SIG-M5 treated with dmso at 0.1 percent for 504 hours (cell line): ENCODE measurements around the gene SFXN5.
"Not testable (repeated sequence)": the region's sequence is repeated elsewhere in the genome, so short reads cannot be mapped to it uniquely, and the experiment has no call there.

Experiments
- DNase-seq: peaks from one replicate; lab custom pipeline; 2025; ENCODE audit not compliant: unreplicated experiment; lab: John Stamatoyannopoulos, UW

The SFXN5 gene

GRCh38 chr2:73078457-73079411, 7.2 kb upstream of the SFXN5 start:
- no peak for DNase-seq

DNA sequence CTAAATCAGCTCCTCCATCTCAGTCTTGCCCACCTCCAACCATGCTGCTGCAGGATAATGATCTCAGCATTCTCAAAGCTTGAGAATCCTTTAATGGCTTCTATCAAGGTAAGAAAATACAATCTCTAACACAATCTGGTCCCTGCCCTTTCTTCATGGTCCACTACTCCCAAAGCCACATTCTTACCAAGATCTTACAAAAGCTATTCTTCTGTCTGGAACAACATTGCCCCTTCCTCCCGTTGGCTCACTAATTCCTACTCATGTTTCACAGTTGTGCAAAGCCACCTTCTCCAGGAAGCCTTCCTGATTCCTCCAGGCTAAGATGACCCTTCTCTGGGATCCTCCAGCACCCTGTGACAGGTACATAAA, 5.9 kb upstream of the SFXN5 start:
- no peak for DNase-seq

DNA sequence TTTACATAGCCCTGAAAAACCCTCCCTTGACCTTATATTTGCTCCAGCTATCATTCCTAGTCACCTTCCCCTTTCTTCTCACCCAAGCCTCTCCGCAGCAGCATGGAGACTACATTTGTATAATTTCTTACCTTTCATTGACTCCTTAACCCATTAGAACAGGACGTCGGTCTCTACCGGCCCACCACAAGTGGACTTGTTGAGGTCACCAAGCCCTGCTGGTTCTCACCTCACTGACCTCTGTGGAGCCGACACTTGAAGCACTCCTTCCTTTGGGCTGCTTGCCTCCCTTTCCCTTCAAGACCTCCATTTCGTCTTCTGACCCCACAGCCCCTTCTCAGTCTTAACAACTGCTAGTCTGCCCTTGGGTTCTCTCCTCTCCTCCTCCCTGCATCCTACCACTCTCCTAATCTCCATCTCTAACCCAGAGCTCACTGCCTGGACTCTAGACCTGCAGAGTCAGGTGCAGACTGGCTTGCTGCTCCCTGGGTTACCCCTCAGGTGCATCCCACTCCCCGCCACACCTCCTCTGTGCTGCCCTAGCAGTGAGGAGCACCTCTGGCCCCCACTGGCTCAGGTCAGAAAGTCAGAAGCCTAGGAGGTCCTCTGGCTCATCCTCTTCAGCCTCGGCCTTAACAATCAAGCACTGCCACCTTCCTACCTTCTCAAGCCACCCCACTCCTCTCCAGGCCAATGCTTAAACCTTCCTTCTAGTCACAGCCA, 5.3 kb upstream of the SFXN5 start:
- no peak for DNase-seq

DNA sequence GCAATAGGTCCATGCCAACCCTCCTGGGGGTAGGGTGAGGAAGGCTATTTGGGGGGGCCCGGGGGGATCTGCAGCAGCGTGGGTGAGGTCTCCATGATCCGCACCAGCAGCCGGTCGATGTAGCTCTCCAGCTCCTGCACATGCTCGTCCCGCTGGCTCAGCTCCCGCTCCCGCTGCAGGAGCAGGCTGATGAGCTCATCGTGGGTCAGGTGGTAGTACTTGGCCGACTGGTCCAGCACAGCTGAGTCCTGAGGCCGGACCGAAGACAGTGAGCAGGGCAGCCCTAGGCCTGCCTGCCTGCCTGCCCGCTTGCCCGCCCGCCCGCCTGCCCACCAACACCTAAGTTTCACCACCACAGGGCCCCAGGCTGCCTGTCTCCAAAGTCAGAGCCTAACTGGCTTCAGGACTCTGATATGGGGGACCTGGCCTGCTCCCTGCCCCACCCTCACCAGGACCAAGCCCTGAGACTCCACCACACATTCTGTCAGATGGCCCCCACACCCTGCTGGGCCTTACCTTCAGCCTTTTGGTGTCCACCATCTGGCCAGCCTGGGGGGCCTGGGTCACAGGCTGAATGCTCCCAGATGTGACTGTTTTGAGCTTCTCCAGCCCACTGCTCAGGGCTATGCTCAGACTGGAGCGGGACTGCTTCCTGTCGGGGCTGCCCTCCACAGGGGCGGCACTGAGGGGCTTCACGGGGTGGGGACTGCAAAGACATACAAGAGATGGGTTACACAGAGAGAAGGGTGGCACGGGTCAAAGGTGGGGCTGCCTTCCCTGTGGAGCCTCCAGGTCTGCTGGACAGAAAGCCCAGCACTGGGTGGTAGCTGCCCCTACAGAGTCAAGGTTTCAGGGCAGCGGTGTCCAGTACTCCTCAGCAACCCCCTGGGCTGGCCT, 4.2 kb upstream of the SFXN5 start:
- no peak for DNase-seq

DNA sequence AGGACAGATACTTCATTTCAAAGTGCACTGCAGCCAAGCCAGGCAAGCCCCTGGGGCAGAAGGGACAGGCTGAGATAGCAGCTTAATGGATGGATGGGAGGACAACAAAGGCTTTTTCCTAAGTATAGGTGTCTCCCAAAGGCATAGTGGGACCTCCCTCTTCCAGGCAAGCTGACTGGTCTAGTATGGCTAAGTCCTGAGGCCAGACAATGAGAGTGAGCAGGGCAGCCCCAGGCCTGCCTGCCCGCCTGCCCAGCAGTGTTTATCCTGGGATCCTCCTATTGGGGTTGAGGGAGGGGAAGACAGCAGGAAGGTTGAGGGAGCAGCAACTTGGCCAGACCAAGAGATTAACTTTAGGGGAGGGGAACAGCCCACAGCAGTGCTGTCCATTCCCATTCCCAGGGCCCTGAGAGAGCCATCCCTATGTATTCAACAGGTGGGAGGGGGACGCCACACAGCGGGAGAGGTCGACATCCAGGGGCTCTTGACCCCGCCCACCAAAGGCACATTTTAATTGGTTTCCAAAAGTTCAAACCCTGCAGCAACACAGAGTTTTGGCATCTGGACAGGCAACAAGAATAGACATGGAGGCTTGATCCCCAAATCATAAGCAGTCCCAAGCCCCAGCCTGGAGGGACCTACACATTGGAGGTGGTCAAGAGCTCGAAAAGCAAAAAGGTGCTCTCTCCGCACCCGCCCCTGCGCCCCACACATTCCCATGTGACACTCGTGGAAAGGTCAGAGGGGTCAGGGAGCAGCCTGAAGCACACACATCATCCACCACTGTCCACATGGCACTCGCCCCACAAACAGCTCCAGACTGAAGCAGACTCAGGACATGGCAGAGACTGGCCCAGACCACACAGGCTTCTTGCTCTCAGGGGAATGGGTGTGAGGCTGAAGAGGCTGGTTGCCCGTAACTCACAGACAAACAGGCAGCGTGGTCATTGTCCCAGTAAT, 2.9 kb upstream of the SFXN5 start:
- no peak for DNase-seq

- DNase-seq: no peak
These were observed 904 bp upstream of the SFXN5 start for GRCh38 chr2:73072416-73072815.

DNA sequence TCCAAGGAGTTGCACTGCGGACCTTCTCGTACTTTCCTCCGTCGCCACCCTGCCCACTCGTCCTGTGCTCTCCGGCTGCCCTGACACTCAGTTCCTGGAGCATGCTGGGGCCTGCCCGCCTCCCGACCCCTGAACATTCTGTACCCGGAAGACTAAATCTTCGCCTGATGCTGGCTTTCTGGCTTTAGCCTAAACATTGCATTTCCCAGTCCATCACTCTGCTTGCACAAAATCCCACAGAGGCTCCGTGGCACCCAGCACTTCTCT, 550 bp upstream of the SFXN5 start:
- peak; percentile 39 for DNase-seq

DNA sequence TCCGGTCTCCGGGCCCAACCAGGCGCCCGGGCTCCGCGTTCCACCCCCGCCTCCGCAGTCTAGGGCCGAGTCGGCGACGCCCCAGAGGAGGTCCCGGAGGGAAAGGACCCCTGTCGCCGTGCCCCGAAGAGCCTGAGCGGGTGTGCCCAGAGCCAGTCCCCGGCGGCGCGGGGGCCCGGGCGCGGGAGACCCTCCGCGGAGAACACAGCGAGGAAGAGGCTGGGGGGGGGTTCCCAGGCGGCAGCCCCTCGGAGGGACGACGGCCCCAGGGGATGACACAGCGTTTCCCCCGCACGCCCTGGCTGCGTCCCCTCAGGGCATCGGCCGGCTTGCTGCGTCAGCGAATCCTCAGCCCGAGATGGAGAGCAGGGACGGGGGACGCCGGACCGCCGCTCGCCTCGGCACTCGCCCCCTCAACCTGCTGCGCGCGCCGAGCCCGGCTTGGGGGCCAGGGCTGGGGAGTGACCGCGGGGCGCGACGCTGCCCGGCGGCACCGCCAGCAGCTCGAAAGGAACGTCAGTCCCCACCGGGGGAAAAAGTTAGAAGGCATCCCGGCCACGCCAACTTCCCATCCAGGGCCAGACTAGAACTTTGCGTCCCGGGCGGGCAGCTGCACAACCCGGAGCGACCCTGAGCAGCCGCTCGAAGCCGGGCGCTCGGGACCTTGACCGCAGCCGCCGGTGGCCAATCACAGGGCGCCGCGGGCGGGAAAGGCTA, 711 bp downstream of the SFXN5 start:
- DNase-seq: no peak

- peak; percentile 57 for DNase-seq
These were observed 1.5 kb downstream of the SFXN5 start for GRCh38 chr2:73069855-73070642.

DNA sequence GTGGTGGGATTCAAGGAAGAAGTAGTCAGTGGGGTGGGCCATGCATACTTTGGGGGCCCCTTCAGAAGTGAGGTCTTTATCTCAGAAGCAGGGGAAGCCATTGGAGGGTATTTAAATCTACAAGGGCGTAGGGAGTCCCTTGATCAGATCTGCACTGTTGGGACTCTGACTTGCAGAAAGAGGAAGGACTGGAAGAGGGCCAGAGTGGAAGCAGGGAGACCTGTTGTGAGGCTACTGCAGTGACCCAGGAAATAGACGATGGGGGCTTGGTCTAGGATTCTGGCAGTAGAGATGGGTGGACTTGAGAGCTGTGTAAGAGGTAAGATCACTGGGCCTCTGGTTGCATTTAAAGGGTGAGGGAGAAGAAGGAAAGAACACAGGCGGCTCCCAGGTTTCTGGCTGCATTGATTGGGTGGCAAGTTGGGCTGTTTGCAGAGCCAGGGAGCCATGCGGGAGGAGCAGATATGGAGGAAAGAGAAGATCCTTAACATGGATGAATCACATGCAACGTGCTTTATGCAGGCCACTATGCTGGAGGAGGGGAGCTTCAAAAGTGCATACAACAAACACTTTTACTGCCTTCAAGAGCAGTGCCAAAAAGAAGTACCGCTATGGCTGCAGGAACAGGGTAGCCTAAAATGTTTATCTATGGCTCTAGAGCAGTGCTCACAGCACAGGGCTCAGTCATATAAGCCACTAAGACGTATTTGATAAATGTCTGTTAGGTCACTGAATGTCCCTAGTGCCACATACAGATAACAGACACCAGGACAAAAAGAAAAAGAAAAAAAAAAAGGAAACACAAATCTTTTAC, 2.3 kb downstream of the SFXN5 start:
- DNase-seq: no peak

GRCh38 chr2:73068147-73068546, 3.4 kb downstream of the SFXN5 start:
- DNase-seq: no peak

DNA sequence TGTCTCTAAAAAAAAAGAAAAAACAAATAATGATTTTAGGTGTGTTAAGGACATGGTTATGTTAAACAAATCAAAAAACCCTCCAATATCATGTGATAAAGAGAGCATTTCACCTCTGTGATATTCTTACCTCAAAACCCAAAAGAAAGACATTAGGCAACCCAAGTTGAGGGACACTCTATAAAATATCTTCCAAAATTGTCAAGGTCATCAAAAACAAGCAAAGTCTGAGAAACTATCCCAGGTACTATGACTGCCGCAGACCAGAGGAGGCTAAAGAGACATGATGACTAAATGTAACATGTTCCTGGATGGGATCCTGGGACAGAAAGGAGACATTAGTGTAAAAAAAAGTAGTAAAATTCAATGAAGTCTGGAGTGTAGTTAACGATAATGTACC, 4.5 kb downstream of the SFXN5 start:
- no peak for DNase-seq

- DNase-seq: not testable (repeated sequence)
These were observed 6.4 kb downstream of the SFXN5 start for GRCh38 chr2:73065070-73065469.

- DNase-seq: no peak
These were observed 7.3 kb downstream of the SFXN5 start for GRCh38 chr2:73063909-73064875.

- DNase-seq: no peak
These were observed 8.0 kb downstream of the SFXN5 start for GRCh38 chr2:73063472-73063871.

DNA sequence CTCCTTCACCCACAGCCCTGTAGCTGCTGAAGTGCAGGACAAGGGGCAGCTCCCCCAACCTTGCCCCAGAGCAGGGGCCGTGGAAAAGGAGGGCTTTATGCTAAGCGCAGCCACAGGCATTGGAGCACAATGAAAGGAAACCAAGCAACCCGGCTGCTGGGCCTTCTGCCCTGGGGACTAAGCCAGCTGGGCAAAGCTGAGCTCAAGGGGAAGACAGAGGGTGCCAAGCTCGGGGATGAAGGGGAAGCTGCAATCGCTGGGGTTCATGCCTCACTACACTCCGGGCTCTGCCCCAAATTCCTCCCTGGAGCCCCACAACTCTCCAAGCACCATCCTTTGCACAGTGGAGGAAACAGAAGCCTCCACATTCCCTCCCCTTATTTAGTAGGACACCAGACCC, 12.4 kb downstream of the SFXN5 start:
- DNase-seq: no peak

DNA sequence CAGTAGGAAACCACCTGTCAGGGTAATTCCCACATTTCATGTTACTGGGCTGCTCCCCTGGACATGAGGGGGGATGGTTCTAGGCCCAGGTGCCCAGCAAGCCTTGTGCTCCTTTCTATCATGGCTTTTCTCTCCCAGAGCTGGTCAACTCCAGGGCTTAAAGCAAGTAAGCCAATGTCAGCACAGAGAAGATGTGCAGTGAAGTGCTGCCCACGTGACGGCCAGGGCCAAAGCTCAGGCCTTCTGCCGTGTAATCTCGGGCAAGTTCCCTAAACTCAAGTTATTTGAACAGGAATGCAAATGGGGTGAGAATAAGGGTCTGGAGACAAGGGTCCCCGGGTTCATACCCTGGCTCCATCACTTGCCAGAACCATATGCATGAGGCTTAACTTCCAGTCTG, 16.5 kb downstream of the SFXN5 start:
- no peak for DNase-seq
